K562 (cell line): ENCODE measurements around the gene ROBO2.

Experiments used
- CHD2 ChIP-seq: IDR thresholded peaks from 2 replicates; pipeline ENCODE4 v1.6.1; 2011; ENCODE audit warnings: low read depth, low read length
- ETV6 ChIP-seq, 3 experiments: fragments of 150-350 bp in 1 of 3; sonication (generic) in 1 of 3; formaldehyde crosslinking in 1 of 3; IDR thresholded peaks; 2 replicates each; pipeline versions ENCODE4 v1.6.1 to v1.8.0; 2014 to 2022; ENCODE audit warnings: borderline replicate concordance in 2 of 3, low read depth in 2 of 3, antibody characterized with exemption in 1 of 3, low read length in 1 of 3, mild to moderate bottlenecking in 1 of 3, missing genetic modification reagents in 1 of 3
- EZH2 ChIP-seq: IDR thresholded peaks from 2 replicates; pipeline ENCODE4 v1.6.1; 2012; ENCODE audit warnings: low read depth, mild to moderate bottlenecking, inconsistent platforms, low read length, borderline replicate concordance
- LARP7 ChIP-seq: fragments of 450-650 bp; IDR thresholded peaks from 2 replicates; pipeline ENCODE4 v1.6.1; 2016
- MAFF ChIP-seq: IDR thresholded peaks from 2 replicates; pipeline ENCODE4 v1.6.1; 2012; ENCODE audit warnings: low read length, improper control_type of control experiment
- MYC ChIP-seq, 2 experiments: fragments of 250-450 bp in 1 of 2; sonication (Bioruptor Pico) in 1 of 2; IDR thresholded peaks; 2 replicates each; pipeline versions ENCODE4 v1.5.1 to v1.6.1; 2012 to 2021; ENCODE audit warnings: low read depth in 2 of 2, borderline replicate concordance in 1 of 2, improper control_type of control experiment in 1 of 2, low read length in 1 of 2, mild to moderate bottlenecking in 1 of 2, moderate library complexity in 1 of 2
- SIN3A ChIP-seq, 2 experiments: fragments of 150-350 bp in 1 of 2; IDR thresholded peaks; 2 replicates each; pipeline ENCODE4 v1.6.1; 2011 to 2016; ENCODE audit warnings: borderline replicate concordance in 2 of 2, low read depth in 2 of 2, low read length in 2 of 2, mild to moderate bottlenecking in 2 of 2, moderate library complexity in 2 of 2; ENCODE audit not compliant: control insufficient read depth in 1 of 2
- ZC3H11A ChIP-seq: IDR thresholded peaks from 2 replicates; pipeline ENCODE4 v1.6.1; 2012; ENCODE audit warnings: low read depth, low read length, improper control_type of control experiment
- TF ChIP-seq, protein P1 (sequence below): sonication (generic); formaldehyde crosslinking; IDR thresholded peaks from 2 replicates; pipeline ENCODE4 v1.8.0; 2022; ENCODE audit warnings: mild to moderate bottlenecking, low read depth, missing genetic modification reagents
- TF ChIP-seq, protein P2 (sequence below): fragments of 450-650 bp; IDR thresholded peaks from 2 replicates; pipeline ENCODE4 v1.6.1; 2017; ENCODE audit warnings: antibody characterized with exemption, mild to moderate bottlenecking
- TF ChIP-seq, protein P3 (sequence below), 3 experiments: IDR thresholded peaks in 2 of 3; conservative IDR thresholded peaks in 1 of 3; 2 replicates each; pipeline ENCODE4 v1.5.1; 2011 to 2012; ENCODE audit warnings: low read length in 3 of 3, mild to moderate bottlenecking in 3 of 3, control low read depth in 2 of 3, improper control_type of control experiment in 1 of 3, inconsistent platforms in 1 of 3, low read depth in 1 of 3, mixed read lengths in 1 of 3, moderate library complexity in 1 of 3; ENCODE audit not compliant: insufficient read depth in 2 of 3
- TF ChIP-seq, protein P4 (sequence below): sonication (generic); formaldehyde crosslinking; IDR thresholded peaks from 2 replicates; pipeline ENCODE4 v1.8.1; 2023; ENCODE audit warnings: mild to moderate bottlenecking, missing genetic modification reagents
- TF ChIP-seq, protein P5 (sequence below), 2 experiments: fragments of 450-650 bp; formaldehyde crosslinking in 1 of 2; IDR thresholded peaks; 2 replicates each; pipeline versions ENCODE4 v1.4.0 to v1.6.1; 2014 to 2020; ENCODE audit warnings: mild to moderate bottlenecking in 2 of 2, borderline replicate concordance in 1 of 2, low read depth in 1 of 2

DNA sequence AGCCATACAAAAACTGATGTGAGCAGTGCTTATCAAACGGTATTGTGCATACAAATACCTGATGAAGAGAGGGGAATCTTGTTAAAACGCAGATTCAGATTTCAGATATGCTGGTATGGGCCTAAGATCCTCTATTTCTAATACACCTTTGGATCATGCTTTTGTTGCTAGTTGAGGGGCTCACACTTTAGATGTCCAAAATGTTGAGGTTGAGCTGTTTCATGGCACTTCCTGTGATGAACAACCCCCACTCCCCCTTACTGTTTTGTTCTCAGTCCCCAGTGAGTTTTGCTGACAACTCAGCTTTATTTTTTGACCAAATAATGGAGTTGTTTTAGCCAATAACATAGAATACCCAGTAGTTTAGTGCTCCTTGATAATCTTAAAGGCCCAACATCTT is 53.2 kb downstream of the ROBO2 start:
- TF ChIP-seq, protein P1, sequence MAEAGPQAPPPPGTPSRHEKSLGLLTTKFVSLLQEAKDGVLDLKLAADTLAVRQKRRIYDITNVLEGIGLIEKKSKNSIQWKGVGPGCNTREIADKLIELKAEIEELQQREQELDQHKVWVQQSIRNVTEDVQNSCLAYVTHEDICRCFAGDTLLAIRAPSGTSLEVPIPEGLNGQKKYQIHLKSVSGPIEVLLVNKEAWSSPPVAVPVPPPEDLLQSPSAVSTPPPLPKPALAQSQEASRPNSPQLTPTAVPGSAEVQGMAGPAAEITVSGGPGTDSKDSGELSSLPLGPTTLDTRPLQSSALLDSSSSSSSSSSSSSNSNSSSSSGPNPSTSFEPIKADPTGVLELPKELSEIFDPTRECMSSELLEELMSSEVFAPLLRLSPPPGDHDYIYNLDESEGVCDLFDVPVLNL = no peak
- TF ChIP-seq CHD2 (no peak), MYC (IDR thresholded peaks at IDR 0.05; ENCODE audit: low read depth, low read length) (no peak), MYC (CRISPR knock-in tag; IDR thresholded peaks at IDR 0.05; ENCODE audit: borderline replicate concordance, low read depth) (no peak), ETV6 (IDR thresholded peaks at IDR 0.05; ENCODE audit: borderline replicate concordance in 1 of 2, low read depth in 2 of 2, low read length in 1 of 2) (no peak), ETV6 (CRISPR knock-in tag; IDR thresholded peaks at IDR 0.05; ENCODE audit: borderline replicate concordance) (no peak), EZH2 (no peak), LARP7 (no peak), ZC3H11A (no peak), SIN3A (IDR thresholded peaks at IDR 0.05; ENCODE audit: borderline replicate concordance in 2 of 2, control insufficient read depth in 1 of 2, low read depth in 2 of 2, low read length in 2 of 2) (no peak), MAFF (no peak)
- TF ChIP-seq, protein P2, sequence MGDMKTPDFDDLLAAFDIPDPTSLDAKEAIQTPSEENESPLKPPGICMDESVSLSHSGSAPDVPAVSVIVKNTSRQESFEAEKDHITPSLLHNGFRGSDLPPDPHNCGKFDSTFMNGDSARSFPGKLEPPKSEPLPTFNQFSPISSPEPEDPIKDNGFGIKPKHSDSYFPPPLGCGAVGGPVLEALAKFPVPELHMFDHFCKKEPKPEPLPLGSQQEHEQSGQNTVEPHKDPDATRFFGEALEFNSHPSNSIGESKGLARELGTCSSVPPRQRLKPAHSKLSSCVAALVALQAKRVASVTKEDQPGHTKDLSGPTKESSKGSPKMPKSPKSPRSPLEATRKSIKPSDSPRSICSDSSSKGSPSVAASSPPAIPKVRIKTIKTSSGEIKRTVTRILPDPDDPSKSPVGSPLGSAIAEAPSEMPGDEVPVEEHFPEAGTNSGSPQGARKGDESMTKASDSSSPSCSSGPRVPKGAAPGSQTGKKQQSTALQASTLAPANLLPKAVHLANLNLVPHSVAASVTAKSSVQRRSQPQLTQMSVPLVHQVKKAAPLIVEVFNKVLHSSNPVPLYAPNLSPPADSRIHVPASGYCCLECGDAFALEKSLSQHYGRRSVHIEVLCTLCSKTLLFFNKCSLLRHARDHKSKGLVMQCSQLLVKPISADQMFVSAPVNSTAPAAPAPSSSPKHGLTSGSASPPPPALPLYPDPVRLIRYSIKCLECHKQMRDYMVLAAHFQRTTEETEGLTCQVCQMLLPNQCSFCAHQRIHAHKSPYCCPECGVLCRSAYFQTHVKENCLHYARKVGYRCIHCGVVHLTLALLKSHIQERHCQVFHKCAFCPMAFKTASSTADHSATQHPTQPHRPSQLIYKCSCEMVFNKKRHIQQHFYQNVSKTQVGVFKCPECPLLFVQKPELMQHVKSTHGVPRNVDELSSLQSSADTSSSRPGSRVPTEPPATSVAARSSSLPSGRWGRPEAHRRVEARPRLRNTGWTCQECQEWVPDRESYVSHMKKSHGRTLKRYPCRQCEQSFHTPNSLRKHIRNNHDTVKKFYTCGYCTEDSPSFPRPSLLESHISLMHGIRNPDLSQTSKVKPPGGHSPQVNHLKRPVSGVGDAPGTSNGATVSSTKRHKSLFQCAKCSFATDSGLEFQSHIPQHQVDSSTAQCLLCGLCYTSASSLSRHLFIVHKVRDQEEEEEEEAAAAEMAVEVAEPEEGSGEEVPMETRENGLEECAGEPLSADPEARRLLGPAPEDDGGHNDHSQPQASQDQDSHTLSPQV = no peak
- TF ChIP-seq, protein P3, sequence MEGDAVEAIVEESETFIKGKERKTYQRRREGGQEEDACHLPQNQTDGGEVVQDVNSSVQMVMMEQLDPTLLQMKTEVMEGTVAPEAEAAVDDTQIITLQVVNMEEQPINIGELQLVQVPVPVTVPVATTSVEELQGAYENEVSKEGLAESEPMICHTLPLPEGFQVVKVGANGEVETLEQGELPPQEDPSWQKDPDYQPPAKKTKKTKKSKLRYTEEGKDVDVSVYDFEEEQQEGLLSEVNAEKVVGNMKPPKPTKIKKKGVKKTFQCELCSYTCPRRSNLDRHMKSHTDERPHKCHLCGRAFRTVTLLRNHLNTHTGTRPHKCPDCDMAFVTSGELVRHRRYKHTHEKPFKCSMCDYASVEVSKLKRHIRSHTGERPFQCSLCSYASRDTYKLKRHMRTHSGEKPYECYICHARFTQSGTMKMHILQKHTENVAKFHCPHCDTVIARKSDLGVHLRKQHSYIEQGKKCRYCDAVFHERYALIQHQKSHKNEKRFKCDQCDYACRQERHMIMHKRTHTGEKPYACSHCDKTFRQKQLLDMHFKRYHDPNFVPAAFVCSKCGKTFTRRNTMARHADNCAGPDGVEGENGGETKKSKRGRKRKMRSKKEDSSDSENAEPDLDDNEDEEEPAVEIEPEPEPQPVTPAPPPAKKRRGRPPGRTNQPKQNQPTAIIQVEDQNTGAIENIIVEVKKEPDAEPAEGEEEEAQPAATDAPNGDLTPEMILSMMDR (IDR thresholded peaks at IDR 0.05 in 2 of 3, conservative IDR thresholded peaks at IDR 0.05 in 1 of 3; ENCODE audit: insufficient read depth in 2 of 3, low read depth in 1 of 3, low read length in 3 of 3) = no peak
- TF ChIP-seq, protein P4, sequence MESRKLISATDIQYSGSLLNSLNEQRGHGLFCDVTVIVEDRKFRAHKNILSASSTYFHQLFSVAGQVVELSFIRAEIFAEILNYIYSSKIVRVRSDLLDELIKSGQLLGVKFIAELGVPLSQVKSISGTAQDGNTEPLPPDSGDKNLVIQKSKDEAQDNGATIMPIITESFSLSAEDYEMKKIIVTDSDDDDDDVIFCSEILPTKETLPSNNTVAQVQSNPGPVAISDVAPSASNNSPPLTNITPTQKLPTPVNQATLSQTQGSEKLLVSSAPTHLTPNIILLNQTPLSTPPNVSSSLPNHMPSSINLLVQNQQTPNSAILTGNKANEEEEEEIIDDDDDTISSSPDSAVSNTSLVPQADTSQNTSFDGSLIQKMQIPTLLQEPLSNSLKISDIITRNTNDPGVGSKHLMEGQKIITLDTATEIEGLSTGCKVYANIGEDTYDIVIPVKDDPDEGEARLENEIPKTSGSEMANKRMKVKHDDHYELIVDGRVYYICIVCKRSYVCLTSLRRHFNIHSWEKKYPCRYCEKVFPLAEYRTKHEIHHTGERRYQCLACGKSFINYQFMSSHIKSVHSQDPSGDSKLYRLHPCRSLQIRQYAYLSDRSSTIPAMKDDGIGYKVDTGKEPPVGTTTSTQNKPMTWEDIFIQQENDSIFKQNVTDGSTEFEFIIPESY = no peak
- TF ChIP-seq, protein P5, sequence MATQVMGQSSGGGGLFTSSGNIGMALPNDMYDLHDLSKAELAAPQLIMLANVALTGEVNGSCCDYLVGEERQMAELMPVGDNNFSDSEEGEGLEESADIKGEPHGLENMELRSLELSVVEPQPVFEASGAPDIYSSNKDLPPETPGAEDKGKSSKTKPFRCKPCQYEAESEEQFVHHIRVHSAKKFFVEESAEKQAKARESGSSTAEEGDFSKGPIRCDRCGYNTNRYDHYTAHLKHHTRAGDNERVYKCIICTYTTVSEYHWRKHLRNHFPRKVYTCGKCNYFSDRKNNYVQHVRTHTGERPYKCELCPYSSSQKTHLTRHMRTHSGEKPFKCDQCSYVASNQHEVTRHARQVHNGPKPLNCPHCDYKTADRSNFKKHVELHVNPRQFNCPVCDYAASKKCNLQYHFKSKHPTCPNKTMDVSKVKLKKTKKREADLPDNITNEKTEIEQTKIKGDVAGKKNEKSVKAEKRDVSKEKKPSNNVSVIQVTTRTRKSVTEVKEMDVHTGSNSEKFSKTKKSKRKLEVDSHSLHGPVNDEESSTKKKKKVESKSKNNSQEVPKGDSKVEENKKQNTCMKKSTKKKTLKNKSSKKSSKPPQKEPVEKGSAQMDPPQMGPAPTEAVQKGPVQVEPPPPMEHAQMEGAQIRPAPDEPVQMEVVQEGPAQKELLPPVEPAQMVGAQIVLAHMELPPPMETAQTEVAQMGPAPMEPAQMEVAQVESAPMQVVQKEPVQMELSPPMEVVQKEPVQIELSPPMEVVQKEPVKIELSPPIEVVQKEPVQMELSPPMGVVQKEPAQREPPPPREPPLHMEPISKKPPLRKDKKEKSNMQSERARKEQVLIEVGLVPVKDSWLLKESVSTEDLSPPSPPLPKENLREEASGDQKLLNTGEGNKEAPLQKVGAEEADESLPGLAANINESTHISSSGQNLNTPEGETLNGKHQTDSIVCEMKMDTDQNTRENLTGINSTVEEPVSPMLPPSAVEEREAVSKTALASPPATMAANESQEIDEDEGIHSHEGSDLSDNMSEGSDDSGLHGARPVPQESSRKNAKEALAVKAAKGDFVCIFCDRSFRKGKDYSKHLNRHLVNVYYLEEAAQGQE (IDR thresholded peaks at IDR 0.05; ENCODE audit: borderline replicate concordance) = no peak
- TF ChIP-seq, protein P5 (CRISPR knock-in tag; IDR thresholded peaks at IDR 0.05; ENCODE audit: low read depth) = no peak
